GM19455 (cell line): Measurements from ENCODE around the gene UBA1.

Source experiments
- ATAC-seq: cut with Tn5 transposase; IDR thresholded peaks from one replicate; pipeline ENCODE4 v1.9.1; 2021; ENCODE audit not compliant: unreplicated experiment

The UBA1 gene

DNA sequence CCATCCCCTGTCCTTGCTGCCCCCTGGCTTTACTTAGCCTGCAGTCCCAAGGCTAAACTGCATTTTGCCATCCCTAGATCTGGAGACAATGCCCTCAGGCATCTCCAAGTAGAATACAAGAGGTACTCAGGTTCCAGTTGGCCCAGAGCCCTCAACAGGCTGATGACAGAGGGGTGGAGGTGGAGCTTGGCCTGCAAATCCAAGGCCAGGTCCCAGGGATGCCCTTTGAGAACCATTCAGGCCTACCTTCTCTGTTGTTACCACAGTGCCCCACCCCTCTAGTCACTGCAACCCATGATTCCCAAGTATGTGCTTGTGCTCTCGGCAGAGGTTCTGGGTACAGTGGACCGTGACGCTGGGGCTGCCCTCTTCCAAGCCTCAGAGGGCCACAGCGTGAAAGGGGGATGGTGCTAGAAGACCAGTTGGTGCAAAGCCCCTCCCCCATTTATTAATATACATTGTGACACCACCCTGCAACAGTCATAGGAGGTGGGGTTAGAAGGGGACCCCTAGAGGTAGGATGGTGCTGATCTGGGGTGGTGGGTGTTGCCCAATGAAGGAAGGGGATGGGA lies 6.4 kb upstream of the UBA1 start:
- ATAC-seq = no peak

DNA sequence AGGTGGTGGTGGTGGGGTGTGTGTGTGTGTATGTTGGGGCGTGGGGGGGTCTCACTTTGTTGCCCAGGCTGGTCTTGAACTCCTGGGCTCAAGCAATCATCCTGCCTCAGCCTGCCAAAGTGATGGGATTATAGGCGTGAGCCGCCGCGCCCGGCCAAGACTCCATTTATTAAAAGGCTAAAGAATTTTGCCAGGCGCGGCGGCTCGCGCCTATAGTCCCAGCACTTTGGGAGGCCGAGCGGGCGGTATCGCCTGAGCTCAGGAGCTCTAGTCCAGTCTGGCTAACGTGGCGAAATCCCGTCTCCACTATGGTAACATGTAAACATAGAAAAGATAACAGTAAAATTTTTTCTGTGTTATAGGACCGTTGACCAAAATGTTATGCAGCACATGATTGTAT lies 3.7 kb upstream of the UBA1 start:
- no peak for ATAC-seq

DNA sequence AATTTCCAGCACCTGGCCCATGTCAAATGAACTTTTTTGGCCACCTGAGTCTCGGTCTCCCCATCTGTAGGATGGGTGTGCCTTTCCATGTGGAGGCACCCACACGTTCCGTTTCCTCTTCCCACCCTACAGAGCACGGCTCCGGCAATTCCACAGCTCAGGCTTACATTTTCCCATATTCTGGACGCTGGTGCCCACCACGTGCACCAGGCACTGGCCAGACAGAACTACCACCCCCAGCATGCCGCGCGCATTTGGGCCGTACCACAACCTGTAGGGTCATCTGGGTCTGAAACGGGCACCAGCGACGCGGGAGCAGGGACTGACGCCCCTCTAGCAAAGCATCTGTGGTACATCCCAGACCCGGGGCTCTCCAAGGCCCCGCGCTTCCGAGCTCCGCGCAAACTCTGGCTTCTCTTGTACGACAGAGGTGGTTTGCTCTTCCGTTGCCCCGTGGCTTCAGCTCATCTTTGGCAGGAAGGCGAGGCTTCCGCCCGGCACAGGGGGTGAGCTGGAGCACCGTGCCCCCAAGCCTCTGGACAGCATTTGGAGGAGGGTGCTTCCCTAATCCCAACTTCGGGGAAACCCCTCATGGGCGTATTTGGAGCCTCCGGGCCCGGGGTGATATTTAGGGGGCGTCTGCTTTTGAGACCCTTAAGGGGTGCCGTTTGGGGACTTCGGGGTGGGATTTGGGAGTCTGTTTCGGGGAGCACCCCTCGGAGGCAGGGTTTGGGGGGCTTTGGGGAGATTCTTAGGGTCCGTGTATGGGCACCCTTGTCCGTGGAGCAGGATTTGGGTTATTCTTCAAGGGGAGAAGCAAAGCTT lies 3.0 kb upstream of the UBA1 start:
- peak; percentile 63 for ATAC-seq

DNA sequence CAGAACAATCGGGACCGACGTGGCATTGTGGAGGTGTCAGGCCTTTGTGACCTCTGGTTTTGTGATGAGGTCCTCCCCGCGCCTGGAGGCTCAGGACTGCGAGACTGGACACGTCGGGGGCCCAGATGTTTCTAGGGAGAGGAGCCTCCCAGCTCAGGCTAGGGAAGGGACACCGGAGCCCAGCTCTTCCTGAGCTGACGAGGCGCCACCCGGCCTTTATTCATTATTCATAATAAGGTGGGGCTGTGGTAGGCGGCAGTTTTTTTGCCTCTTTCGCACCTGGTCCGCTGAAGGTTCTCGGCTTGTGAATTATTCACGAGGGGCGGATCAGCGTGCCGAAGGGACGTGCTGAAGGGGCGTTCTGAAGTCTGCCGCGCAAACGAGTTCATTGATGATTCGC lies 2.3 kb upstream of the UBA1 start:
- ATAC-seq = no peak

DNA sequence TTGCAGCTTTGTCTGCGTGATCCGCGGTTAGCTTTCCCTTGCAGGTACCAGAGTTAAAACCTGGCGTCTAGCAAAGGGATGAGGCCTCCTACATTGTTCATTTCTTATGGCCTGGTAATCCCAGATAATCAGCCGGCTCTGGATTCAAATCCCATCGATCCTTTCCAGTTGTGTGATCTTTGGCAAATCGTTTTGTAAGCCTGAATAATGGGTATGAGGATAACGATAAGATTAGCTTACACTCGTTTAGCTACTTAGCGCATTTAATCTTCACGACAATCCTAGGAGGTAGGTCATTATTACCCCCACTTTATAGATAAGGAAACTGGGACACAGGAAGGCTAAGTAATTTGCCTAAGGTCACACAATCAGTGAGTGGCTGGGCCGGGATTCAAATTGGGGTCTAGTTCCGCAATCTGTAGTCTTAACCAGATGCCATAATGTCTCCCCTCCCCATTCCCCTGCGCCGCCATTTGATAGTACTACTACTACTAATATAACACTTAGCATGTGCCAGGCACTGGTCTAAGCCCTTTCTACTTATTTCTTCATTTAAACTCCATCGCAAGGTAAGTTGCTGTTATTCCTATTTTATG lies 1.7 kb upstream of the UBA1 start:
- no peak for ATAC-seq

DNA sequence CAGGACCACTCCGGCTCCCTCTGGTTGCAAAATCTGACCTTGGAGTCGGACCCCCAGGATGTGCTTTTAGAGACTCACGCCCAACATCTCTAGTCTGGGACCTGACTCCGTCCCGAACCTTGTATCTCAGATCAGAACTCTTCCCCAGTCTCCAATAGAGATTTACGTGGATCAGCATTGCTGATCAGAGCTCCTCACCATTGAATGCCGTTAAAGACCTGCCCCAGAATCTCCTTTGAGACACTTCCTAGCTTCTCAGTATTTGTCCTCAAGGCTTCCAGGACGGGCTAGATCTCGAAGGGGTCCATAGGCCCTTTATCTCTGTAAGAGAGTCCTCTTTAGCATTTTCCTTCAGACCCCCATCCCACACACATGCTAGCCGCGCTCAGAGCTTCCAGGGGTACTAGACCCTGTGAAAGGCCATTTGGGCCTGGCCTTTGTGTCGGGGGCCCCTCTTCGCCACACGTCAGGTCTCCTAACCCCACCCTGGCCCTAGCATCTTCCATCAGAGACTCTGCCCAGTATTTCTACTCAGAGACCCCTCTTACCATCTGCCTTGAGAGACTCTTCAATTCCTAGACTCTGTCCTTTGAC lies 662 bp downstream of the UBA1 start:
- no peak for ATAC-seq

DNA sequence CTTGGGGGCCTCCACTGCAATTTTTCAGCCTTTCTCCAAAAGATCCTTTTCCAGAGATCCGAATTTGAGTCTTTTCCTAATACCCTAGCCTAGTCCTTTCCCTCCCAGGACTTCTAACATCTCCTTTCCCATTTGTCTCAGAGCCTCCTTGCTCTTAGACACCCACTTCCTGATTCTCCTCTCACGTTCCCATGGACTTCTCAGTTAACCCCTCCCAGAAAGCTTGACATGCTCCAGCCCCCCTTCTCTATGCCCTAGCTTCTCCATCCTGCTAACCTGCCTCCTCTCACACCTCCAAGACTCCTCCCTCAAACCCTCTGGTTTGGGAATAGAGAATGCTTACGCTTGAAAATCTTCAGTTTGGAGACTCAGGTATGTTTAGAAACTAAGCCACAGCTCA lies 2.5 kb downstream of the UBA1 start:
- no peak for ATAC-seq

DNA sequence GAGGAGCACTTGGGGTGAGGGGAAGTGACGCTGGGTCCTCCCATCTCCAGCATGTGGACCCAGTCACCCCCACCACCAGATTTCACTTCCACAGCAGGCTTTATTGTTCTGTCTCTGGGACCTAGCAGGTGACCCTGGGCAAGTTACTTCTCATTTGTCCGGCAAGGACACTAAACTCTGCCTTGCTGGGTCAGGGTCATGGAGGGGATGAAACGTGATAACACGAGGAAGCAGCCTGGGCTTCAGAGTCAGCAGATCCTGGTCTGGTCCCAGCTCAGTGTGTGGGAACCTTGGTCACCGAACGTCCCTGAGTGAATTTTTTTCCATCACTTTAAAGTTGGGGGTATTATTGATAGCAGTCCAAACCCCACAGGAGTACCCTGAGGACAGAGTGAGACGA lies 3.9 kb downstream of the UBA1 start:
- ATAC-seq = no peak

DNA sequence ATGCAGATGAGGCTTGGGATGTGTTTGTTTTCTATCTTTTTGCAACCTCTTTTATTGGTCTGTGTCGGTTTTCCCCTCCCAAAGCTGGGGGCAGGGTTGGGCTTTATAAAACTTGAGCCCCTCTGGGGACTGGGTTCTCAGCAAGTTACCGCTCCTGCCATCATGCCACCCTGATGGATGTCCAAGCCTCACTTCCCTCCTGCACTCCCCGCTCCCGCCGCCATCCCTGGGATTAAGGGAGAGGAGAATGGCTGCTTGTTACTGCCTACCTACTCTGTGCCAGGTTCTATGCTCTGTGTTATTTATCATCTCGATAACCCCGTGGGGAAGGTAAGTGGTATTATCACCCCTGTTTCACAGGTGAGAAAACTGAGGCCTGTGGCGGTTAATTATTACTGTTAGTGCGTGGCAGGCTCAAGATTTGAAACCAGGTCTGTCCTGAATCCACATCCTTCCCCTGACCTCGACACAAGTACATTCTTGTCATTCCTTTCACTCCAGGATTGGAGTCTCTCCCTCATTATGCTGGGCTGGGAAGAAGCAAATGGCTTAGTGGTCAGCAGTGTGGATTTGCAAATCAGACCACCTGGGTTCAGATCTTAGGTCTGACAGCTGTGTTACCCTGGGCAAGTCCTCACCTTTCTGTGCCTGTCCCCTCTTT lies 4.5 kb downstream of the UBA1 start:
- ATAC-seq = no peak

DNA sequence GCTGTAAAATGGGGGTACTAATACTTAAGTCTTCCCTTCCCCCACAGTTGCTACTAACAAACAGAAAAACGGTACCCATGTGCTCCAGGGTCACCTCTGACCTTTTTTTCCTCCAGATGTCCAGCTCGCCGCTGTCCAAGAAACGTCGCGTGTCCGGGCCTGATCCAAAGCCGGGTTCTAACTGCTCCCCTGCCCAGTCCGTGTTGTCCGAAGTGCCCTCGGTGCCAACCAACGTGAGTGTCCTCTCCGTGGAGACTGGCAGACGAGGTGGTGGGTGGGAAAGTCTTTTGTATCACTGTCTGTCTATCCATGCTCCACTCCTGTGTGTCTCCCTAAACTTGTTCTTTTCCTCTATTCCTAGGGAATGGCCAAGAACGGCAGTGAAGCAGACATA lies 5.1 kb downstream of the UBA1 start:
- ATAC-seq = no peak

DNA sequence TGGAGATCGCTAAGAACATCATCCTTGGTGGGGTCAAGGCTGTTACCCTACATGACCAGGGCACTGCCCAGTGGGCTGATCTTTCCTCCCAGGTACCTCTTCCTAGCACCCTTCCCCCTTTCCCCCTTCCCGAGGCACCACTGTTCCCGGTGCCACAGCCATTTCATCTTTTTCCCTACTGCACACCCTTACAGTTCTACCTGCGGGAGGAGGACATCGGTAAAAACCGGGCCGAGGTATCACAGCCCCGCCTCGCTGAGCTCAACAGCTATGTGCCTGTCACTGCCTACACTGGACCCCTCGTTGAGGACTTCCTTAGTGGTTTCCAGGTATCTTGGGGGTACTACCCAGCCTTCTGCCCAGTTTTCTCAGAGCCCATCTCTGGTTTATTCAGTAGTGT lies 5.7 kb downstream of the UBA1 start:
- ATAC-seq = no peak

DNA sequence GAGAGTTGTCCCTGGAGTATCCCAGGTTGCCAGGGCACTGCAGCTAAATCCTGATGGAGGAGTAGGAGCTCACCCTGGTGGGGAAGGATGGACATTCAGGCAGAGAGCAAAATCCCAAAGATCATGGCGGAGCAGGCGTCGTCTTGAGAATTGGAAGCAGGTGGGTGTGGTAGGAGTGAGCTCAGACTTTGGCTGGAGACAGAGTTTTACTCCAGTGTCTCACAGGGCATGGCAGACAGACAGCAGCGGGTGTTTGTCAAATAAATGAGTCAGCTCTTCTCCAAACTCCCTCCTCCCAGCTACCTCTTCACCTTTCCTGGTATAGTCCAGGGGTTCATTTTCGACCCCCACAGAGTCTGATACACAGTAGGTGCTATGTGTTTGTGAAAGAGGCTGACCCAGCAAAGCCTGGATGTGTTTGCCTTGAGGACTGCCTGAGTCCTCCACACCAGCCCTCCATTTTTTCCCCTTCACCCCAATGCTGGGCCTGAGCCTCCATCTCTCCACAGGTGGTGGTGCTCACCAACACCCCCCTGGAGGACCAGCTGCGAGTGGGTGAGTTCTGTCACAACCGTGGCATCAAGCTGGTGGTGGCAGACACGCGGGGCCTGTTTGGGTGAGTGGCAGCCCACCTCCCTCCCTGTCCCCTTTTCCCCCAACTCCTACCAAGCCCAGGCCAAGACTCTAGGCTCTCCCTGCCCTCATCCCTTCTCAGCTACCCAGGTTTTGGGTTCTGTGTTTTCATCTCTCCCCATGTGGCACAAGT lies 6.9 kb downstream of the UBA1 start:
- no peak for ATAC-seq

DNA sequence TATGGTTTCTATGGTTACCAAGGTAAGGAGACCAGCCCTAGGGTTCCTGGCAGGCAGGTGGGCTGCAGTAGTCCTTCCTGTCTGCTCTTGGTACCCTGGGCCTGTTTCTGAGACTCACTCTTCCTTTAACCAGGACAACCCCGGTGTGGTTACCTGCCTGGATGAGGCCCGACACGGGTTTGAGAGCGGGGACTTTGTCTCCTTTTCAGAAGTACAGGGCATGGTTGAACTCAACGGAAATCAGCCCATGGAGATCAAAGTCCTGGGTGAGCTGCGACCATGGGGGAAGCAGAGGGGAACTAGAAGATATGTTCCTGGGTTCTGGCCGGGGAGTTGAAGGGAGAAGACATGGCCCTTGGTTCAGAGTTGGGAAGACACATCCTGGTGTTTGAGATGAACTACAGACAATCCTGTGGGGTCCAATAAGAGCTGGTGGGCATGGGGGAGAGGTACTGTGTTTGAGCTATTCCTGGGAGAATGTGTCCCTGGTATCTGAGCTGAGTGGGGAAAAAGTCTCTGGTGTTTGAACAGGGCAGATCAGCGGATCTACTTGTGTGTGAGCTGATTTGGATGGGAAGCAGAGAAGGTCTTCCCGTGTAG lies 7.8 kb downstream of the UBA1 start:
- ATAC-seq = no peak

DNA sequence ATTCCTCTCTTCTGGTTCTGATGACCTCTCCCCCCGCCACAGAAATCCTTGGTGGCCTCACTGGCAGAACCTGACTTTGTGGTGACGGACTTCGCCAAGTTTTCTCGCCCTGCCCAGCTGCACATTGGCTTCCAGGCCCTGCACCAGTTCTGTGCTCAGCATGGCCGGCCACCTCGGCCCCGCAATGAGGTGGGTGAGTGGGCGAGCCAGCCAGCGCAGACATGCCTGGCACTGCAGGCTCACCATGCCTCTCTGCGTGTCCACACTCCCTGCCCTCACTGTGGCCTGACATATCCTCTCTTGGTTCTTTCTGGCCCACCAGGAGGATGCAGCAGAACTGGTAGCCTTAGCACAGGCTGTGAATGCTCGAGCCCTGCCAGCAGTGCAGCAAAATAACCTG lies 8.7 kb downstream of the UBA1 start:
- no peak for ATAC-seq

DNA sequence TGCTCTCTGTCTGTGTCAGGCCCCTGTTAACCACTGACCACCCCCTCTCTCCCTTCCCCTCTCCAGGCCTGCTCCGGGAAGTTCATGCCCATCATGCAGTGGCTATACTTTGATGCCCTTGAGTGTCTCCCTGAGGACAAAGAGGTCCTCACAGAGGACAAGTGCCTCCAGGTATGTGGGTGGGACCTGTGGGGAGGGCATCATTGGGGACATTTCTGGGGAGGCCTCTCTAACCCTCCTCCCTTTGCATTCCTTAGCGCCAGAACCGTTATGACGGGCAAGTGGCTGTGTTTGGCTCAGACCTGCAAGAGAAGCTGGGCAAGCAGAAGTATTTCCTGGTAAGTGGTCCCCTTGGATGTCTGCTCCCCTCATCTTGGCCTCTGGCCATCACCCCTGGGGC lies 9.2 kb downstream of the UBA1 start:
- no peak for ATAC-seq

DNA sequence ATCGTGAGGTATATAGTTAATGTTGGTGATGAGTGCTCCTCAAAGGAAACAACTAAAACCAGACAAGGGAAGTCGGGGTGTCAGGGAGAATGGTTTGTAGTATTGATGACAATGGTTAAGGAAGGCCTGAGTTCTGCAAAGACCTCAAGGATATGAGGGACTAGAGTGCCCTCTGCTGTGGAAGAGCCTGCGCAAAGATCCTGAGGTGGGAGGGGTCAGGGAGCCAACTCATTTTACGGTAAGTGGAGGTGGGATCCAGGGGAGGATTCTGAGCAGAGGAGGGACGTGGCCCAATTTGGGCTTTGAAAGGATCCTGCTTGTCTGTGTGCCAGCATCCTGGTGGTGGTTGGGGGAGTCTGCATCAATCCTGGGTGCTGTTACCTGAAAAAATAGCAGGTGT lies 11.3 kb downstream of the UBA1 start:
- no peak for ATAC-seq

DNA sequence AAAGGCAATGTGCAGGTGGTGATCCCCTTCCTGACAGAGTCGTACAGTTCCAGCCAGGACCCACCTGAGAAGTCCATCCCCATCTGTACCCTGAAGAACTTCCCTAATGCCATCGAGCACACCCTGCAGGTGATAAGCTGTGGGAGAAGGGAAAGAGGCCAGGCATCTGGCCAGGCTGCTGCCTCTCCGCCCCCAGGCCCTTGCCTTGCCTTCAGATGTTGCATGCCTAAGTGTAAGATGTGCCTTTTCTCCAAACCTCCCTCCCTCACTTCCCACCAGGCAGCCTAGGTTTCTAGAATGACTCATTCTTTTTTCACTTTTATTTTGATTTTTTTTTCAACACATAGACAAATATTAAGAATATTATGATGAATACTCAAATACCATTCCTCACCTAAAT lies 12.7 kb downstream of the UBA1 start:
- ATAC-seq = no peak

DNA sequence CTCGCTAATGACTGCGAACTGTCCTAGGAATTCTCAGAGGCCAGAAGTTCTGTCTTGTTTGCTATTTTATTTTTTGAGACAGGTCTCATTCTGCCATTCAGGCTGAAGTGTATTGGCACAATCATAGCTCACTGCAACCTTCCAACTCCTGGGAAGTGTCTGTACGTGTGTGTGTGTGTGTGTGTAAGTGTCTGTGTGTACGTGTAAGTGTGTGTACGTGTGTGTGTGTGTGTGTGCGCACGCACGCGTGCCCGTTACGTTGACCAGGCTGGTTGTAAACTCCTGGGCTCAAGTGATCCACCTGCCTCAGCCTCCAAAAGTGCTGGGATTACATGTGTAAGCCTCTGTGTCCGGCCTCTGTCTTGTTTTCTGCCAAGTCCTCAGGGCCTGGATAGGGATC lies 14.5 kb downstream of the UBA1 start:
- no peak for ATAC-seq

DNA sequence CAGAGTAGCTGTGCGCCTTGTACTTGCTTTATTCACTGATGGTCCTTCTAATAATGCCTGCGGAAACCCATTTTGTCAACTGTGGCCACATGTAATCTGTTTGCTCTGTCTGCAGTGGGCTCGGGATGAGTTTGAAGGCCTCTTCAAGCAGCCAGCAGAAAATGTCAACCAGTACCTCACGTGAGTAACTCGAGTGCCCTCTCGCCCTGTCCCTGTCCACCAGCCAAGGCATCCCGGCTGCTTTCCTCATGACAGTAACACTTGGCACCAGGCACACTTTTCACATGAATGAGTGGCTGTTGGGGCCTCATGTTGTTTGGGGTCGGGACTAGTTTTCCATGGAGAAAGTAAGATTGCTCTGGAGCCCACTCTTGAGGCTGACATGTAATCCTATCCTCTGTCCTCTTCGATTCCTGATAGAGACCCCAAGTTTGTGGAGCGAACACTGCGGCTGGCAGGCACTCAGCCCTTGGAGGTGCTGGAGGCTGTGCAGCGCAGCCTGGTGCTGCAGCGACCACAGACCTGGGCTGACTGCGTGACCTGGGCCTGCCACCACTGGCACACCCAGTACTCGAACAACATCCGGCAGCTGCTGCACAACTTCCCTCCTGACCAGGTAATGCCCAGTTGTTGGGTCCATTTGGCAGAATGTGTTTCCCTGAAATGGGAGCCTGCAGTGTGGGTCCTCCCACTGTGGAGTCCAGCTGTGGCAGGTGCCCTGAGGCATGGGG lies 16.0 kb downstream of the UBA1 start:
- no peak for ATAC-seq
